WI38 (cell line): ENCODE data around the gene LIMS2.

ENCODE experiments used
- H3K4me3 ChIP-seq: 2 replicates; pipeline ENCODE4 v1.5.1; 2011; ENCODE audit warnings: low read depth, mild to moderate bottlenecking, control low read depth, low read length
- CTCF ChIP-seq: IDR thresholded peaks from 2 replicates; pipeline ENCODE4 v1.5.1; 2012; ENCODE audit warnings: low read depth, mild to moderate bottlenecking, control low read depth, low read length

The LIMS2 gene

GRCh38 chr2:127680706-127681287 is 5.5 kb upstream of the LIMS2 start:
- TF ChIP-seq CTCF = no peak
- H3K4me3 ChIP-seq = no peak overlapping the region

- H3K4me3 ChIP-seq = no peak overlapping the region
- no peak for TF ChIP-seq CTCF
Measured at GRCh38 chr2:127679680-127680361, 4.5 kb upstream of the LIMS2 start.

- no peak overlapping the region for H3K4me3 ChIP-seq
- no peak for TF ChIP-seq CTCF
Measured at GRCh38 chr2:127678991-127679390, 3.7 kb upstream of the LIMS2 start.

- no peak for TF ChIP-seq CTCF
- no peak overlapping the region for H3K4me3 ChIP-seq
Measured at GRCh38 chr2:127678531-127678930, 3.2 kb upstream of the LIMS2 start.

- H3K4me3 ChIP-seq = no peak overlapping the region
- TF ChIP-seq CTCF = no peak
Measured at GRCh38 chr2:127676906-127677305, 1.6 kb upstream of the LIMS2 start.

- peak overlapping the region; percentile 79 for H3K4me3 ChIP-seq
Measured at GRCh38 chr2:127674241-127675209, 805 bp downstream of the LIMS2 start.

More at GRCh38 chr2:127674241-127675209, 805 bp downstream of the LIMS2 start:
- no peak for TF ChIP-seq CTCF
